Measurements from ENCODE around the gene FABP3.

GRCh38 chr1:31383967-31384366, 11.1 kb upstream of the FABP3 start:
- TF ChIP-seq CTCF (IDR thresholded peaks at IDR 0.05): no peak
- TF ChIP-seq POLR2A (IDR thresholded peaks at IDR 0.05): no peak
